KOPT-K1 (cell line): ENCODE measurements around the gene UBAP1.
"Not testable (repeated sequence)": the region's sequence is repeated elsewhere in the genome, so short reads cannot be mapped to it uniquely, and the experiment has no call there.

Source experiments
- H3K27ac ChIP-seq: fragments of 200-600 bp; sonication (generic); 2 replicates; pipeline ENCODE4 v1.5.1; 2016; ENCODE audit warnings: antibody characterized with exemption, mild to moderate bottlenecking, low read depth, low read length; ENCODE audit not compliant: poor library complexity, severe bottlenecking
- H3K36me3 ChIP-seq: fragments of 200-600 bp; sonication (generic); 2 replicates; pipeline ENCODE4 v1.5.1; 2017; ENCODE audit warnings: antibody characterized with exemption, mild to moderate bottlenecking, low read length, moderate library complexity; ENCODE audit not compliant: insufficient read depth
- H3K9me3 ChIP-seq: fragments of 200-600 bp; sonication (generic); 2 replicates; pipeline ENCODE4 v1.5.1; 2017; ENCODE audit warnings: antibody characterized with exemption, low read length, mild to moderate bottlenecking; ENCODE audit not compliant: insufficient read depth, poor library complexity, severe bottlenecking

UBAP1 gene

DNA sequence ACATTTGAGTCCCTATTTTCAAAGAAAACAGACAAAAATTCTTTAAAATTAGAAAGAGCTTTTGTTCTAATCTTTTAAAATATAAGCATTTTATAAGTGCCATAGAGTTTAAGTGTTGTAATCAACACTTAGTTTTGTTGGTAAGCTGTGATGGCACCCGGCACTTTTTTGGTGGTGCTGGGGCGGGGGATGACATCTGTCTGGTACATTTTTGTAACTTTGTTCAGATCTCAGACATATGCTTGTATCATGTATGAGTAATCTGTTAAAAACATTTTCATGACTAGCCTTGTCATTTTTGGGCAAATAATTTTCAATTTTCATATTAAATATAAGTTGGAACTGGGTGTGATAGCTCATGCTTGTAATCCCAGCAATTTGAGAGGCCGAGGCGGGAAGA is 51.7 kb downstream of the UBAP1 start:
- no peaks in the 10 kb centered on the region for H3K9me3 ChIP-seq
- no peak overlapping the region for H3K27ac ChIP-seq
- peaks cover 3% of the 10 kb centered on the region for H3K36me3 ChIP-seq

DNA sequence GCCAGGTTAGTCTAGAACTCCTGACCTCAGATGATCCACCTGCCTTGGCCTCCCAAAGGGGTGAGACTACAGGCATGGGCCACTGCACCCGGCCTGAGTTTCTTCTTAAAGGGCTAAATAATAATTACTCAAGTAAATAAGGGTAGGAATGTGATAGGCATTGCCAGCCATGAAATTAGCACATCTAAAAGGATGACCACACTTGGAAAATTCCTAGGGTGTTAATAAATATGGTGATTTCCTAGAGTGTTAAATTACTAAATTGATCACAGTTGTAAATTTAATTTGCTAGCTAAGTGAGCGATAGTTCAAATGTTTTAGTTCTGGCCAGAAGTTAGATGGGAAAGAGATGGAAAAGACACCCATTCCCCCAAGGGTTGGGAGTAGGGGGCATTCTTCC is 53.4 kb downstream of the UBAP1 start:
- H3K27ac ChIP-seq, result no peak overlapping the region
- no peaks in the 10 kb centered on the region for H3K9me3 ChIP-seq
- peaks cover 19% of the 10 kb centered on the region for H3K36me3 ChIP-seq

DNA sequence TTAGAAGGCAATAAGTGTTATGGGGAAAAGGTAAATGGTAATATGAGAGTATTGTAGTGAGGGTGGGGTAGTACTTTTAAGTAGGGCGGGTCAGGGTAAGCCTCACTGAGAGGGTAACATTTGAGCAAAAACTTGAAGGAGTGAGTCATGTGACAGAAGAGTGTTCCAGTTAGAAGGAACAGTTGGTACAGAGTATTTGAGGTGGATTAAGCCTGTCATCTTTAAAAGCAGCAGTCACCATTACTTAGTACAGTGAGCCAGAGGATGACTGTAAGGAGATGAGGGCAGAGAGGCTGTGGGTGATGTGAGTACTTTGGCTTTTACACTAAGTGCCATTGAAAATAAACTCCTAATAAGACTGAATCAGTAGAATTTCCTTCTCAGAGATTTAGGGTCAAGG is 54.8 kb downstream of the UBAP1 start:
- H3K9me3 ChIP-seq, result no peaks in the 10 kb centered on the region
- no peak overlapping the region for H3K27ac ChIP-seq
- peaks cover 34% of the 10 kb centered on the region for H3K36me3 ChIP-seq

GRCh38 chr9:34237836-34238235 is 59.0 kb downstream of the UBAP1 start:
- no peaks in the 10 kb centered on the region for H3K9me3 ChIP-seq
- no peak overlapping the region for H3K27ac ChIP-seq
- peaks cover 67% of the 10 kb centered on the region for H3K36me3 ChIP-seq

- H3K27ac ChIP-seq, result no peak overlapping the region
- H3K36me3 ChIP-seq, result peaks cover 77% of the 10 kb centered on the region
- no peaks in the 10 kb centered on the region for H3K9me3 ChIP-seq
Observed at GRCh38 chr9:34240006-34240405, 61.2 kb downstream of the UBAP1 start.

DNA sequence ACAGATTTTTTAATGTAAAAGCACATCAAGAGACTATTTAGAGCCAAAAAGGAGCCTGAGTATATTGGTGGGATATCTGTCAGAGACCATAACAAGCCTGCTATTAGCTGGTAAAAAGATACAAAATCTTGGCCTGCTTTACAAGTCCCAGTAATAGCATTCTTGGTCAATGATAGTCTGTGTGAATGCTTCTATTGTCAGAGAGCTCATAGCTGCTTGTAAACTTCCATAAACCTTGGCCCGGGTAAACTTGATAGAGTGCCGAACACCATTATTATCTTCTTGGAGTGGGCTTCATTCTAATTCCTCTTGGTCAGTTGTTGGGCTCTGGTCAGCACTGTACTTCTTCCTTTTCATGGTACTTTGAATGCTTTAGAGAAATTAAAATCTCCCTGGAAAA is 64.0 kb downstream of the UBAP1 start:
- Histone ChIP-seq H3K27ac (no peak overlapping the region), H3K36me3 (peaks cover 70% of the 10 kb centered on the region), H3K9me3 (no peaks in the 10 kb centered on the region)

DNA sequence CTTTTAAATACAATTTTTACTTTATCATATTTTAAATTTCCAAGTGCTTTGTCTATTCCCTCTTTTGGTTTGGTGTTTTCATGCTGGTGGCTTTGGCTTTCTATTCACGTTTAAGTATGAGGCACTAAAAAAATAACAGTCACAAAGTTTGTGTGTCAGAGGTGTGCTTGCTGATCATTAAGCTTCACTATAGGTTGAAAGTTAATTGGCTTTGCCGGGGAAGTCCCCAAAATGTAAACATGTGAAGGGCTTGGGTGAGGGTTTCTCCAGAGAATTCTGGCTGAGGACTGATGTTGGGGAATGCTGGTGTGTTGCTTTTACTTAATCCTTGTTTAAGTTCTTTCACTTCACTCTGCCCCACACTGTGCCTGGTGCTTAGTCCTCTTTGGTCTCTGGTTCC is 66.4 kb downstream of the UBAP1 start:
- H3K9me3 ChIP-seq, H3K27ac ChIP-seq: not testable (repeated sequence)
- peaks cover 75% of the 10 kb centered on the region for H3K36me3 ChIP-seq

DNA sequence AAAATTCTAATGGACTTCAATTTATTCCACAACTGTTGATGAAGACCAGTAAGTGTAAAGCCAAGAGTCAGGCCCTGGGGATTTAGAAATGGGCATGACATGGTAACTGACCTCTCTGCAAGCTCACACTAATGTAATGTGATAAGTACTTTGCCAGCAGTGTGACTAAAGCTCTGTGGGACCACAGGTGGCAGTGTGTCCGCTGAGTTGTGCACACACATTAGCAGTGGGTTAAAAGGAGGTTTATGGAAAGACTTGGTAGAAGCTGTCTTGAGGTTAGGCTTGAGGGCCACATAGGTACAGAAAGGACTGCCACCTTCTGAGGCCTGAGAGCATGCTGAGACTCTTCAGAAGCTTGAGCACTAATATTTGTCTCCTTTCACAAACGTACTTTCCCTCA is 67.6 kb downstream of the UBAP1 start:
- Histone ChIP-seq H3K27ac (no peak overlapping the region), H3K36me3 (peaks cover 78% of the 10 kb centered on the region), H3K9me3 (no peaks in the 10 kb centered on the region)

- H3K36me3 ChIP-seq, result peaks cover 78% of the 10 kb centered on the region
- H3K9me3 ChIP-seq, H3K27ac ChIP-seq: not testable (repeated sequence)
Observed at GRCh38 chr9:34247782-34248181, 68.9 kb downstream of the UBAP1 start.

DNA sequence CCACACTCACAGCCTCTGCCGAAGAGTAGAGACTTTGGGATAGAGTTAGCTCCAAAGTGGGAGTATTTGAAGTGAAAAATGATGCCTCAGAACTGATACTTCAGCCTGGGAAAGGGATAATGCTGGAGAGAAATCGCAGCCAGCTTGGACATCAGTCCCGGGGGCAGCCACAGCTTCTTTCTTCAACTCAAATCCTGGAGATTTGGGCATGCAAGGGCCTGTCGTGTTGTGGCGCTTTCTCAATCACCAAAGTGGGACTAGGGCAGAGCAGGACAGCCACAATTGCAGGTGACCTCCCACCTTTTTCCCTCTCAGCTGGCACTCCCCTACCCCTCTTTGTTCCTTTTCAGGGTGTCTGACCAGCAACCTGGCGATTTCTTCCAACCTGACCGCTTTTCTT is 70.4 kb downstream of the UBAP1 start:
- peaks cover 82% of the 10 kb centered on the region for H3K36me3 ChIP-seq
- H3K27ac ChIP-seq, result no peak overlapping the region
- H3K9me3 ChIP-seq, result no peaks in the 10 kb centered on the region

DNA sequence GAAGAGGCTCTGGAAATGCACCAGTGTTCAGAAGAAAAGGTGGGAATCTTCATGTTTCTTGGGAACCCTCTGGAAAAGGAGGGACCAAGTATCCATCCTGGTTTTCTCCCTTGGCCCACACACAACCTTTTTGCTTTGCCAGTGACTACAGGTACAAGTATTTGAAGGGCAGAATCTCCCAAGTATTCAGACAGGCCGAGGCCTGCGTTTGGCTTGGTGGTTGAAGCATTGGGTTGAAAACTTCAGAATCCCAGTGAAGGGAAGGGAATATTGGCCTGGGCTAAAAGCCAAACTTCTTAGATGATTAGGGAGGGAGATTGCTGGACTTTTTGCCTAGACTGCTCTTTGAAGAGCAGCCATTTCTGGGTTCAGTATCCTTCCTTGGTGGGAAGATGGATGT is 71.9 kb downstream of the UBAP1 start:
- Histone ChIP-seq H3K36me3 (peaks cover 96% of the 10 kb centered on the region), H3K27ac (no peak overlapping the region), H3K9me3 (no peaks in the 10 kb centered on the region)

DNA sequence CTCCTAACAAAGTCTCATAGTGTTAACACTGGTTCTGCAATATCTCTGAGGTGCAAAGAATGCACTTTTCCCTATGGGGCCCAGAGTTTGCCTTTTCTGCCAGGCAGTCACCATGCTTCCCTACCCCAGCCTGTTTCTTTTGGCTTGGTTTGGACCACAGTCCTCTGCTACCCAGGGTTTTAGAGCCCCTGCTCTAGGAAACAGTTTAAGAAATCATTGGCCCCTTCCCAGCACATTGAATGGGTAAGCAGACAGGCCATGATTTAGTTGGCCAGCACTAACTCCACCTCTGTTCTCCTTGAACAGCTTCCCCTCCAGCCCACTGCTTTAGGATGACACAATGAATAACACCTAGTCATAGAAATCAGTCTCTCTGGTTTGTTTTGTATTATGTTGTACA is 73.2 kb downstream of the UBAP1 start:
- Histone ChIP-seq H3K9me3 (no peaks in the 10 kb centered on the region), H3K36me3 (peaks cover 92% of the 10 kb centered on the region), H3K27ac (no peak overlapping the region)

DNA sequence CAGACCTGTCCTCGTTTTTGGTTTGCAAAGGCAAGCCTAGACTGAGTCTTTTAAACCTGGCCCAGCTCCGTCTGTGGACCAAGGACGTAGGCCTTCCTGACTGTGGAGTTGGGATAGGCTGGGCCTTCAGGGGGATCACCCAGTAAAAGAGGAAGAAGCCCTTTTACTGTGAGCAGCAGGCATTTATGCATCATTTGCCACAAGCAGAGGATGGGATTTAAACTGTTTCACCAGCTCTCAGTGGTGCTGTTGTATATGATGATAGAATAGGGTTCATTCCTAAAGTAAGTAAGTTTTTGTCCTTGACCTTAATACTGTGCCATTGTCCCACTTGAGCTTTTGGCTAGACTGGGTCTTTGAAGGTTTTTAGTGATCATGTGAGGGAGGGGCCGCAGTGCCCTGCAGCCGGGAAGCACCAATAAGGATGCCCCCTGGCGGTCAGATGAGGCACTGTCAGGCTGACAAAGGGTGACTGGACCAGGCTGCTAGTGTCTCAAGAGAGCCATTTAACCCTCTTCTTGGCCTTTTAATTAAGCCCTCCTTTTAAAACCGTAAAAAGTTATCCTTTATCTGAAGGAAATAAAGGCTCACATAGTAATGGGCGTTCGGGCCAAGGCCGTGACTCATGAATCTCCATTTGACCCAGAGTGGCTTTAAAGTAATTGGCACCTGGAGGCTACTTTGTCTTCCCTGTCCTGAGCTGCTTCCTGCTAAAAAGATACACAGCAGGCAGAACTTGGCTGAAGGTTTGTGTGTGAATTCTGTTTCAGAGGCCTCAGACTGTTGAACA is 74.0 kb downstream of the UBAP1 start:
- Histone ChIP-seq H3K9me3 (no peaks in the 10 kb centered on the region), H3K36me3 (peaks cover 88% of the 10 kb centered on the region), H3K27ac (no peak overlapping the region)

DNA sequence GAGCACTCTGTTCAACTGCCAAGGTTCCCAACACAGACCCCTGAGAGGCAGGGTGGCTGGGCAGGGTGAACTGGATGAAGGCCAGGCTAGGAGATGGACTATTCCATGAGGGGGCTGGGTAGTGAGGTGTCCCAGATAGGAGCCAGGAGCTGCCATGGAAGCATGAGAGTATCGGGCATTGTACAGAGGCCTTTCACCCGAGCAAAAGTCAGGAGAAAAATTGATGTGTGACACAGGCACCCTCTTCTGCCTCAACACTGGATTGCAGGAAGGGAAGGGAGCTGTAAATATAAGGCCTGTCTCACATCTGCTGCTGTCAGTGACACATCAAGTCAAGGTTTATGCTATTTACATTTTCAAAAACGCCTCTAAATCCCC is 74.6 kb downstream of the UBAP1 start:
- Histone ChIP-seq H3K36me3 (peaks cover 88% of the 10 kb centered on the region), H3K27ac (no peak overlapping the region), H3K9me3 (no peaks in the 10 kb centered on the region)

GRCh38 chr9:34254141-34254913 is 75.5 kb downstream of the UBAP1 start:
- Histone ChIP-seq H3K36me3 (peaks cover 88% of the 10 kb centered on the region), H3K27ac (no peak overlapping the region), H3K9me3 (no peaks in the 10 kb centered on the region)
